ENCODE measurements around the gene KLF5.

DNA sequence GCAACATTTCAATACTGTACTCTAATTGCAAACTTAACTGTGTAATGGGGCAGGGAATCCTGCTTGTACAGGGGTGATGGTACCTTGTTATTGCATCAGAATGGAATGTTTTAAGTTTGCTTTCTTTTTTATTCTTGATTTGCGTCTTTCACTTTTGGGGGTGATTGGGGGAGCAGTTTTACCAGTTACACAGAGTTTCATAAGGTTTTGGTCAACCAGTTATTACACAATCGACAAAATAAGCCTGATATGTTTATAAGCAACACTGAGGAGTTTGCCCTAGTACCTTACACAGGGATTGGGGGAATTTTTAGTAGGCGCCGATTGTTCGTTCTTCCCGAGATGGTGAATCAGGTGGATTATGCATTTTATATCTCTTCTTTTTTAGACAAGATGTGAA lies 2.7 kb downstream of the KLF5 start:
- TF ChIP-seq, protein P1, sequence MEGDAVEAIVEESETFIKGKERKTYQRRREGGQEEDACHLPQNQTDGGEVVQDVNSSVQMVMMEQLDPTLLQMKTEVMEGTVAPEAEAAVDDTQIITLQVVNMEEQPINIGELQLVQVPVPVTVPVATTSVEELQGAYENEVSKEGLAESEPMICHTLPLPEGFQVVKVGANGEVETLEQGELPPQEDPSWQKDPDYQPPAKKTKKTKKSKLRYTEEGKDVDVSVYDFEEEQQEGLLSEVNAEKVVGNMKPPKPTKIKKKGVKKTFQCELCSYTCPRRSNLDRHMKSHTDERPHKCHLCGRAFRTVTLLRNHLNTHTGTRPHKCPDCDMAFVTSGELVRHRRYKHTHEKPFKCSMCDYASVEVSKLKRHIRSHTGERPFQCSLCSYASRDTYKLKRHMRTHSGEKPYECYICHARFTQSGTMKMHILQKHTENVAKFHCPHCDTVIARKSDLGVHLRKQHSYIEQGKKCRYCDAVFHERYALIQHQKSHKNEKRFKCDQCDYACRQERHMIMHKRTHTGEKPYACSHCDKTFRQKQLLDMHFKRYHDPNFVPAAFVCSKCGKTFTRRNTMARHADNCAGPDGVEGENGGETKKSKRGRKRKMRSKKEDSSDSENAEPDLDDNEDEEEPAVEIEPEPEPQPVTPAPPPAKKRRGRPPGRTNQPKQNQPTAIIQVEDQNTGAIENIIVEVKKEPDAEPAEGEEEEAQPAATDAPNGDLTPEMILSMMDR (IDR thresholded peaks at IDR 0.05): no peak
- no peak for TF ChIP-seq POLR2A (IDR thresholded peaks at IDR 0.05)

Data from body of pancreas (tissue), 4 donors.